Activated CD8-positive, alpha-beta memory T cell treated with anti-CD3 and anti-CD28 coated beads for 4 hours (primary cell): ENCODE results near the gene NAXD.
A peak's percentile ranks its signal among the peaks of the same experiment; 100 is the strongest.
"Not testable (repeated sequence)": the region's sequence is repeated elsewhere in the genome, so short reads cannot be mapped to it uniquely, and the experiment has no call there.

Experiments
- DNase-seq, 2 donors: peaks; one replicate each; pipeline ENCODE4 v3.0.0-alpha.2; 2020; ENCODE audit warnings: low read depth in 2 of 2

The NAXD gene

DNA sequence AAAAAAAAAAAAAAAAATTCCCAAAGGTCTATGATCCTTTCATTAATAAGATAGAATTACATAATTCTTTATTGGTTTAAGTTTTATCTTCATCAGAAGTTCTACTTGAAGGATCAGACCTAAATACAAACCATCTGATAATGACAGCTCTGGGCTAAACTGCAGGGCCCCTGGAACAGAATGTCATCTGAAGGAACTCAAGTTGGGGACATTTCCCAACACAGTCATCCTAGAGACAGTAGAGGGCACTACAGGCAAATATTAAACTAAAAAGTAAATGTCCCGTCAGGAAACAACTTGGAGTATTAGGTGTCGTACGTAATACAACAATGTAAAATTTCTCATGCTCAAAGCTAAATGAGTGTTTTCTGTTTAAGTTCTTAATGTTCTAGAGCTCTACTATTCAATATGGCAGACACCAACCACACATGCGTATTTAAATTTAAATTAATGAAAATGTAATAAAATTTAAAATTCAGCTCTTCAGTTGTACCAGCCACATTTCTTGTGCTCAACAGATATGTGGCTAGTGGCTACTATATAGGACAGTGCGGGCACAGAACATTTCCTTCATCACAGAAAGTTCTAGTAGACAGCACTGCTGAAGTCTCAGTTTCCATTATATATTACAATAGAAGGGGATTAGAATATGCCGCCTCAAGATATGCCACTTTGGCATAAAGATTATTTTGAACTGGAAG is 21.8 kb upstream of the NAXD start:
- DNase-seq, result no peak

DNA sequence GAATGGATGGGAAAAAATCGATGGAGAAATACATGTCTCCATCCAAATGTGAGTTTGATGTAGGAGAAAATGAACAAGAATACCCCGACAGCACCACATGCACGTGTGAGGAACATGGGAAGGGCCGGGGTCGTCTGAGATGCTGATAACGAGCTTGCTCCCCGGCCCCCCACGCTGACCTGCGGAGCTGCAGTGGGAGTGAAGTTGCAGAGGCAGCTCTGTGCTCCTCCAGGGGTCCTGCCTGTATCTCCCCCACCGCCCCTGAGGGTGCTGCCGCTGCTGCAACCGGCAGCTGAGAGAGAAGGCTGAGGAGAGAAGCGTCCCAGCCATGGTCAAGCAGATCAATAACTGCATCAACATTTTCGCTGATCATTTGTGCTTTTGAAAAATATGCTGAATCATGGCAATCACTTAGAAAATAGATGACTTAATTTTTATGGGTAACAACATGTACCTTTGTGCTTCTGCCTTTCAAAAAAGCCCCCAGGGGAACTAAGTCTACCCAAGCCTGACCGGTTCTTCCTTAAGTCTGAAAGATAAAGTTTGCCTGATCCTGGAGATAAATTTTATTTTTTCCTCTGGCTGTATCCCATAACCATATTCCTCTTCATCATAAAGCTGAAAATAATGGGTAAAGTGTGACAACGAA is 18.2 kb upstream of the NAXD start:
- DNase-seq, result no peak

DNA sequence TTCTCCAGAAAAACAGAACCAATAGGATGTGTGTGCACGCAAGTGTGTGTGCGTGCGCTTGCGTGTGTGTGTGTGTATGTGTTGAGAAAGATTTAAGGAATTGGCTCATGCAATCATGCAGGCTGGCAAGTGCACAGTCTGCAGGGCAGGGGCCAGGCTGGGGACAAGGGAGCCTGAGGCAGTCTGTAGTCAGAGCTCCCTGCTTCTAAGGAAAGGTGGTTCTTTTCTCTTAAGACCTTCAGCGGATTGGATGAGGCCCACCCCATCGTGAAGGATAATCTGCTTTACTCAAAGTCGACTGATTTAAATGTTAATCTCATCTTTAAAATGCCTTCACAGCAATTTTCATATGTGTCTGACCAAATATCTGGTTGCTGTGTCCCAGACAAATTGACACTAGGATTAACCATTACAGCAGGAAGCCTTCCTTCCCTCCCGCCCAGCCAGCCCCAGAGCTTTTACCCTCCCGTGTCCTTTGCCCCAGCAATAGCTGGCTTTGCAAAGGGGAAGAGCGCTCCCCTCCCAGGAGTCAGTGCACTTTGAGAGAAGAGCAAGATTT is 15.0 kb upstream of the NAXD start:
- DNase-seq, result no peak

DNA sequence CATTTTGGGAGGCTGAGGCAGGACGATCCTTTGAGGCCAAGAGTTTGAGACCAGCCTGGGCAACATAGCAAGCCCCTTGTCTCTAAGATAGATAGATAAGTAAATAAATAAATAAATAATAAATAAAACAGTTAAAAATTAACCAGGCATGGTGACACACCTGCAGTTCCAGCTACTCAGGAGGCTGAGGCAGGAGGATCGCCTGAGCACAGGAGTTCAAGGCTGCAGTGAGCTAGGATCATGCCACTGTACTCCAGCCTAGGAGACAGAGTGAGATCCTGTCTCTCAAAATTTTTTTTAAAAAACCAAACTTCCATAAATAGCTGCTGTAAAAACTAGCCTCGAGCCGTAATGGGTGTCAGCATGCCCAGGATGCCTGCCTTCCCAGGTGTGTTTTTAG is 14.4 kb upstream of the NAXD start:
- no peak for DNase-seq

DNA sequence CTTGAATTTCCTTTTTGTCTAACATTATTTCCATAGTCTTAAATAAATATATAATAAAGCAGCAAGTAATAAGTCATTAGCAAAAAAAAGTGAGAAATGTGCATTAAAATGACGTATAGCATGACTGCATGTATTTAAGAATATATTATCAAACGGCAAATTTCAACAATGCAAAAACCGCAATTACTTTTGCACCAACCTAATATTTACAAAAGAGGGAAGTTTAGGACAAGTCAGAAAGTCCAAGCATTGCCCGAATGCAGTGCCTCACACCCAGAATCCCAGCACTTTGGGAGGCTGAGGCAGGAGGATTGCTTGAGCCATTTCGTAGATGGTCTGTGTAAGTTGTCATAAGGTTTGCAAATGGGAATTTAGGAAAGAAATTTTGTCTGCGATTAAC is 10.2 kb upstream of the NAXD start:
- DNase-seq, result no peak

DNA sequence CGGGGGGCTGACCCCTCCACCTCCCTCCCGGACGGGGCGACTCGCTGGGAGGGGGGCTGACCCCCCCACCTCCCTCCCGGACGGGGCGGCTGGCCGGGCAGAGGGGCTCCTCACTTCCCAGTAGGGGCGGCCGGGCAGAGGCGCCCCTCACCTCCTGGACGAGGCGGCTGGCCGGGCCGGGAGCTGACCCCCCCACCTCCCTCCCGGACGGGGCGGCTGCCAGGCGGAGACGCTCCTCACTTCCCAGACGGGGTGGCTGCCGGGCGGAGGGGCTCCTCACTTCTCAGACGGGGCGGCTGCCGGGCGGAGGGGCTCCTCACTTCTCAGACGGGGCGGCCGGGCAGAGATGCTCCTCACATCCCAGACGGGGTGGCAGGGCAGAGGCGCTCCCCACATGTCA is 9.1 kb upstream of the NAXD start:
- DNase-seq, result not testable (repeated sequence)

DNA sequence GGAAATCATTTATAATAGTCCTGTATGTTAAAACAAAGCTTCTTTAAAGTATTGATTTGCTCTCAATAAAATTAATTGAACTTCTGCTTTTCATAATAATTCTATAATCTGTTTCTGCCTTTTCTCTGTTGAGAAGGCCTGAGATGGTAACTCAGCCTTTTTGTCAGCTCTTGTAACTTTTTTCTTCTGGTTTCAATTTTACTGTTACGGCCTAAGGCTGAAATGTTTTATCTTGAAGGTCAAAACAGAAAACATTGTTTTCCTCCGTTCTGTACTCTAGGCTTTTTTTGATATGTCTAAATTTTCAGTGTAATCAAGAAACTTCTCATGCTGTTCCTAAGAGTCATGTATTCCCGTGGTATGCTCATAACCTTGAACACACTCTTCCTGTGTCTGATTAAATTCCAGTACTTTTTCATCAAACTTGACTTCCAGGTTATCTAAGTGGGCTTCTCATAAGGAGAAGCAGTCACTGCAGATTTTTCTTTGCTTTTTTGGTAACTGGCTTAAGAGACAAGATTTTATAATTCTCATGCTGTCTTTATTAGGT is 7.6 kb upstream of the NAXD start:
- DNase-seq, result no peak

DNA sequence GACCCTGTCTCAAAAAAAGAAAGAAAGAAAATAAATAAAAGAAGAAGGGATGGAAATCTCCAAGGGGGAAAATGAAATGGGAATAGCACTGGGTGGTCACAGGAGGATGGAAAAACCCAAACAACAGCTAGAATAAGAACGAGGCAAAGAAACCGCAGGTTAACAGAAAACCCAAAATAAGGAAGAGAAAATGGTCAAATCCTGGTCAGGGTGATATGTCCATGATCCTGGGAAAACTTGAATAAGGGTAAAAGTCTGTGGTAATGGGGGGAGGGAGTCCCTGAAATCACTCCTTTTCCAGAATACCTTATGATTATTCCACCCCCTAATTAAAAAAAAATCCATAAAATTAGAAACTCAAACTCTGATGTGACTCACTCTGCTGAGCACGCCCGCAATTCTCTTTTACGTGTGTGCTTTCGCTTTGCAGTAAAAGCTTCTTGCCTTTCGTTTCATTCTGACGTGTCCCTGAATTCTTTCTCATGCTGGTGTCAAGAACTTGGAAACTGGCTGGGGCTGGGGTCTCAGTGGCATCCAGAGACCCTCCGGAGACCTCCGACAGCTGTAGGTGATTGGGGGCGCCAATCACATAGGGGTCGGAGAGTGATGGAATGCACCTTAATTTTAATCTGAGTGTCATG is 4.3 kb upstream of the NAXD start:
- no peak for DNase-seq

DNA sequence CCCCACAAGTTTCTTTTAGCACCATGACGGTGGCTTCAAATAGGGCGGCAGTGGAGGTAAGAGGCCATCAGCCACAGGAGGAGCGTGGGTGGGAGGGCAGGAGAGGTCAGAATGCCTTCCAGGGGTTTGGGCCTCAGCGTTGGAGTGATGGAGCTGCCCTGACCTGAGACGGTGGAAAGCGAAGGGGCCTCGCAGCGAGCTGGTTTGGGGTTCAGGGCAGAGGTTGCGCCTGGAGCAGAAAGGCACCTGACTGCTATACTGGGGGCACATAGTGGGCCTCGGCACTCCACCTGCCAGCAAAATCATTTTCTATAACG is 382 bp upstream of the NAXD start:
- no peak for DNase-seq

DNA sequence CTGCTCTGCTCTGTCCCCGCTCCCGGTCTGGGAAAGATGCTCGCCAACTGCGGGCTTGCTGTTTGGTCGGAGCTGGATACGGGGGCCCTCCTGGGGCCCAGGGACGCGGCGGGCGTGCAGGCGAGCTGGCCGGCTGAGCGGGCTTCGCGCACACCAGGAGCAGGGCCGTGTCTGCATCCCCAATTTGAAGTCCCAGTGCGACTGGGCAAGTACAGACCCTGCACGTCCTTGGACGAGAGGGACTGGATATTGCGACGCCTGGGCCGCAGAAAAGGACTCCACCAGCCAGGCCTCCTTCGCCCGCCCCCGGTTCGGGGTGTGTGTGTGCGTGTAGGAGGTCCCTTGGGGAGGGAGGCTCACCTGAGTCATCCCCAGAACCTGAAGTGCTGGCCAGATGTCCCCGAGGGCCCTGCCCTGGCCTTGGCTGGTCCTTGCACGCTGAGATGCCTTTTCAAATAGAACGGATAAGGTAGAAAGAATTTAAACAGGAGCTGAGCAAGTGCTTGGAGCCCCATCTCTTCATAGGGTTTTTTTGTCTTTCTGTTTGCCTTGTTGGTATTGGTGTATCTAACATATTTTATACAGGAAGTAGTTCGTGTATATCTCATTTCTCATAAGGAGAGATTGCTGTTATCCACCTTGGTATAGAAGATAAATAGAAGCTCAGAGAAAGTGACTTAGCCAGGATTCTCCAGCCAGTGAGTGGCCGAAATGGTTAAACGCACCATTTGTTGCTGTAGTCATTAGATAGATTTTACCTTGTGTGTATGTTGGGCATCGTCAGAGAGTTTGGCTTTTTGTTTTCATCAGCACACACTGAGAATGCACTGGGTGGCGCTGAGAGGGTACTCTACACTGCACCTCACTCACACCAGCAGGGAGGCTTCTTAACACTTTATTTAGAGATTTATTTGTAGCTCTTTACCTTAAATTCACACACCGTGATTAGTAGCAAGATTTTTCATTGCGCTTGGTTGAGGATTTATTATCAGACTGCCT is 1.1 kb downstream of the NAXD start:
- DNase-seq, result peak; percentile 6 to 18

DNA sequence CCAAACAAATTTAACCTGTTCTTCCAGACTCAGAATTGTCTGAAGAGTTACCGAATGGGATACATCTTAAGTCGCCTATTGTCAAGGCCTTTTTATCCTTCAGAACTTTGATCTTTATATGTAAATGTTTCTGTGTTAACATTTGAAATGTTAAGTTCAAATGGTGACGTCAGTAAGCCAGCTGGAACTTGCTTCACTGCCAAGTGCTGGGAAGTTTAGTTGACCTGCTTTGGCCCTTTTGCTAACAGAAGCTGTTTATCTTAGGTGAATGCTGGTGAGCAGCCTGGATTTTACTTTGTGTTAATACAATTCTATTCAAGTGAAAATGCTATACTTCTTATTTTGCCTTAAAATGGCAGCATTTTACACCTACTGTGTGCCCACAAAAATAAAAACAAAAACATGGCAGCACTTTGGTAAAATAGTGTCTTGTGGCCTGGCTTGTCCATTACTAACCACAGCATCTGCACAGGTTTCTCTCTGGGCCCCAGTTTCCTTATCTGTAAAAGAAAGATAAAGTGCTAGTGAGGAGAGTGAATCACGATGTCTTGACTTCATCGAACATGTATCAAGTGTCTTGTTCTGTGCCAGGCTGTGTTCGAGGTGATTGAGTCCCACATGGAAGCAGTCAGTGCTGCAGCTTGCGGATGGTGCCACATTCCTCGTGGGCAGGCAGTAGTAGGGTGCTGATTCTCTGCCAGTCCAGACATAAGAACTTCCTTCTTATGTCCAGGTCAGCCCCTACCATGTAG is 2.2 kb downstream of the NAXD start:
- no peak for DNase-seq

DNA sequence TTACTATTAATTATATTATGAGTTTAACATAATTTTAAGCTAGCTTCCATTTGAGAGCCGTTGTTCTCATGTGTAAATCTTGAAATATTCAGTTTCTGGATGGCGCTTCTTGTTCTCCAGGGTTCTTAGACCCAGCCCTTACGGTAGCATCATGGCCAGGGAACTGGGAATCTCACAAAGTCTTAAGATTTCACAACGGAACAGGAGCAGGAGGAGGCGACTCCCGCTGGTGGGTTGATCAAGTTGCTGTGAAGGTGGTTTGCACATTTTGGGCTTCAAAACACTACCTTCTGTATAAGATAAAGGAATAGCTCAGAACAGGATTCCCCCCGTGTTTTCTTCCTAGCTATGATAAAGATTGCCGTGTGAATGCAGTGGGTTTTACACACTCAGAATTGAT is 2.8 kb downstream of the NAXD start:
- DNase-seq, result no peak

DNA sequence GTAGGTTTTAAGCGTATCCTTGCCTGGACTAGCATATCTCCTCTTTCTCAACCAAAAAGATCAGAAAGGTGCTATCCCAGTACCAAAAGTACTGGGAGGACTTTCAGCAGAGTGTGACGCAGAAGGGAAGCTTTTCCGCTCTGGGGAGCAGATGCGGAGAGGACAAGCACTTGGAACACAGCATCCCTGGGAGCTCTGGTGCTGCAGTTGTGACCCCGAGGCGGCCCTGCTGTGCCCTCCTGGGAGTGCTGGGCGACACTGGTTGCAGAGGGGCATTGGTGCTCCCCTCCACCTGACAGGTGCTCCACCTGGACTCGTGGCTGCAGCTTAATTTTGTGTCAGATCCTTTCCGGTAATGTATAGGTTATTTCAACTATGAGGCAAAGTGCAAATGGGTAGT is 3.4 kb downstream of the NAXD start:
- no peak for DNase-seq

DNA sequence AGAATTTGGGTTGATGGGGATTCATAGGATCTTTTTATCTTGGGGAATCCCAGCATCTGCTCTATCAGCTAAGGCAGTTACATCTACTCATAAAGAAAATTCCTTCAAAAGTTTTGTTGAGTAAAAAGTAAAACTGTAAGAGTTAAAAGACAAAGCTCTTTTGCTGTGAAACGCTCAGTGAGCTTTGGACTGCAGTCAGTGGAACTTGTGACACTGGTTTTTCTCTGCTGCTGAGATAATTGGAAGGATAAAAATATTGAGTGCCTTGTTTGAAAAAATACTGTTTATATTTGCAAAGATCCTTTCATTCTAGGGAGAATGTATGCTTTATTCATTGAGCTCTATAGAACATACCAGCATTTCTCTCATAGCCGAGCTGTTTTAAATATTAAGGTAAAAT is 5.3 kb downstream of the NAXD start:
- DNase-seq, result no peak

DNA sequence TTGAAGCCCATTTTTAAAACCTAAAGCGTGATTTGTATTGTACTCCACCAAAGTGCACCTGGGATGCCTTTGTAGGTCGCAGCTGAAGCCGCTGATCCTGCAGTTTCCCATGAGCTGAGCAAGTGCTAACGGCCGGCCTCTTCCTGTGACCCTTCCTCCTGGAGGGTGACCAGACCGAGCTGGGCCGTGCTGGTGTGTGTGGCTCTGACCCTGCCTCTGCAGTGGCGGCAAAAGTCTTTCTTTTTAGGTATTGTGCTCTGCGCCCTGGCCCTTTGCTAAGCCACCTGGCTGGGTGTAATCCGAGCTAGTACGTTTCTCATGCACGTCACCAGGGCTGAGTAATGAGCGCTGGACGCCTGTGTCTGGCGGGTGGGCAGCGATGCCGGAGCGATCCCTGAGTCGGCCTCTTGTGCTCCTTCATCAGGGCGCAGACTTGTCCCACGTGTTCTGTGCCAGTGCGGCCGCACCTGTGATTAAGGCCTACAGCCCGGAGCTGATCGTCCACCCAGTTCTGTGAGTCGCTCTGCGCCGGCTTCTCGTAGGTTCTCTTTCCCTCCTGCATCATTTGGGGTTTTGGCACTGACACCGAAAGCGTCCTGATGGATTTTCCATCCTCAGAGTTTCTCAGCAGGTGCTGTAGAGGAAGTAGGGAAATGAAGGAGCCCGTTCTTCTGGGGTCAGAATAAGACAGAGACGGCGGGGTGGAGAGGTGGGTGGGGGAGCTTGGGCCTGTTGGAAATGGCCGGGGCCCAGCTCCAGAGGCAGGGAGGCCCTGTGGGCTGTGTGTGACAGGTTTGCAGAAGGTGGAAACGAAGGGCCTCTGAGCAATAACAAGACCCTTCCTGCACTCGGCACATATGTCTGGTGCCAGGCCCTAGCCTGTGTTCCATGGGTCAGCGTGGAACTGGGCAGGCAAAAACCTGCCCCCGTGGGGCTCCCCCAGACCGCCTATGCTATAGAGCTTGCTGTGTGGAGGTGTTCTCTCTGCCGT is 9.7 kb downstream of the NAXD start:
- no peak for DNase-seq

DNA sequence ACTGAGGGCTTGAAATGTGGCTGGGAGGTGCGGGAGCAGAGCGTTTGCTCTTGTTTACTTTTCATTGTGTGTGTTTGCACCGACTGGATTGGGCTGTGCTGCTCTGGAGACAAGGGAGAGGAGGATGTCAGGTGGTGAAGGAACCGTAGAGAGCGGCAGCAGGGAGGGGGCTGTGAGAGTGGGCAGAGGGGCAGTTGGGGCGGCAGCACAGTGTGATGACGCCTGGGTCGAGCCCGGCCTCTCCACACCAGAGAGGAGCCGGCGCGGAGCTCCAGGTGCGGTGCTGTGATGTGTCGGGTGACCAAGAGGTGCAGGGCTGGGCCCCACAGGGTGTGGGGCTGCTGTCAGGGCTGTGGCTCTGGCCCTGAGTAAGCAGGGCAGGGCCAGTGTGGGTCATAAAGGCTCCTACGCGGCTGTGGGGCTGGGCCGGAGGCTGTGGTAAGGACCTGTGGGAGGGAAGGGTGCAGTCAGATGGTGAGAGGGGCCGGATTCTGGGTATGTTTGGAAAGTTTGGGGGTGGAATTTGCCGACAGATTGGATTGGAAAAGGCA is 10.5 kb downstream of the NAXD start:
- no peak for DNase-seq

DNA sequence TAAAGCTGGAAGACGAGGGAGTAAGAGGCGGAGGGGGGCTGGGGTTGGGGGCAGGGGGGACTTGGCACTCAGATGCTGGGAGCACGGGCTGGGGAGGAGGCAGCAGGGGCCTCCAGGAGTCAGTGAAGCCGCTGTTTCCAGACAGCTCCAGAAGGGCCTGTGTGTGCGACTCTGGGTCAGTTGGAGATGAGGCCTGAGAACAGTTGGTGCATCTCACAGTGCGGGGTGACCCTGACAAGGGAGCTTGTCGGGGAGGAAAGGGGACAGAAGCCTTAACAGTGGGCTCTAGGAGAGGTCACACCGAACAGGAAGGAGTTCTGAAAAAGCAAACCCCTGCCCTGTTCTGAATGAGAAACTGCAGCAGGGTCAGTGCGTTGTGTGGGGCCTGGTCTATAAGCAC is 11.2 kb downstream of the NAXD start:
- no peak for DNase-seq

DNA sequence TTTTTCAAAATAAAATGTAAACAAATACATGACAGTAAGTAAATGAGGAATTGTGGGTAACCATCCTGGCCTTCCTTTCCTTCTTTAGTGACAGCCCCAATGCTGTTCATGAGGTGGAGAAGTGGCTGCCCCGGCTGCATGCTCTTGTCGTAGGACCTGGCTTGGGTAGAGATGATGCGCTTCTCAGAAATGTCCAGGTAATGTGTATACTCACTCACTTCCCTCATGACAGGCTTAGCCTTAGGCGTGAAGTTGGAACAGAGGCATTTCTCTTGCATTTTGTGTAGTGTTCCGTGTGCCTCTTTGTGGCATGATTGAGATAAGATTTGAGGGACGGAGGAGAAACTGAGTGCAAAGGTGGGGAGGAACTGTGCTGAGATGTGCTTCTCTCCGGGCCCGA is 12.0 kb downstream of the NAXD start:
- DNase-seq, result no peak

DNA sequence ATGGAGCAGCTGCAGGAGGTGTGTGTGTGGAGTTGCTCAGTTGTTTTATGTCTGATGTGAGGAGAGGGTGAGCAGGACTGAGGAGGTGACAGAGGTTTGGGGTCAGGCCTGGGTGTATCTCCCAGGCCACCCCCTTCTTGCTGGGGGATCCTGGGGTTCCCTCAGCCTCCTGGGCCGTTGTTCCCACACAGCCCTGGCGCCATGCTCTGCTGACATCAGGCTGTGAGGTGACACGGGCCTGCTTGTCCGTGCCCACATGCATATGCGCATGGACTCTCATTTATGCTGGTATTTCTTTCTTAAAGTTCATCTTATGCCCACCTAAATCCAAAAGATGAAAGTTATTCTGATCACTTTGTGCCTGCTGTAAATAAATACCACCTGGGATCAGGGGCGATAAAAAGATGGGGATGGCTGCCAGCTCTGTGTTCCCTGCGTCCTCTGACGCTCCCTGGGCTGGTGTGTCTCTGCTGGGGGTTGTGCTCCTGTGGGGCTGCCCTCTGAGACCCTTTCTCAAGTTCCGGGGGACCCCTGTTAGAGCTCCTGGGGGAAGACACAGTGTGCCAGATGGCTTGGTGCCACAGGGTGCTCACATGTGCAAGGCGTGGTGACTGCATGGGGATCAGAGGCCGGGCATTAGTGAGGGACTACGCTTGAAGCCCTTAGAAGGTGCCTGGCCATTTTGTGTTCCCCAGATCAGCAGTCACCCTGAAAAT is 12.6 kb downstream of the NAXD start:
- DNase-seq, result no peak
